IPS-18a (cell line): ENCODE data around the gene HSPB9.
"Not testable (repeated sequence)": the region's sequence is repeated elsewhere in the genome, so short reads cannot be mapped to it uniquely, and the experiment has no call there.

ENCODE experiments used
- H3K27ac ChIP-seq: one replicate; pipeline ENCODE4 v1.5.1; 2013; ENCODE audit warnings: low read length
- H3K27me3 ChIP-seq: one replicate; pipeline ENCODE4 v1.6.1; 2013; ENCODE audit warnings: mild to moderate bottlenecking, low read length; ENCODE audit not compliant: control insufficient read depth, insufficient read depth
- H3K36me3 ChIP-seq: one replicate; pipeline ENCODE4 v1.6.1; 2013; ENCODE audit warnings: low read depth, low read length; ENCODE audit not compliant: control insufficient read depth
- H3K4me1 ChIP-seq: one replicate; pipeline ENCODE4 v1.6.1; 2013; ENCODE audit warnings: low read depth, low read length; ENCODE audit not compliant: control insufficient read depth
- H3K4me3 ChIP-seq: one replicate; pipeline ENCODE4 v1.5.1; 2013; ENCODE audit warnings: low read length
- H3K9ac ChIP-seq: one replicate; pipeline ENCODE4 v1.6.1; 2013; ENCODE audit warnings: mild to moderate bottlenecking, low read length, moderate library complexity
- H3K9me3 ChIP-seq: one replicate; pipeline ENCODE4 v1.6.1; 2013; ENCODE audit warnings: low read depth, low read length; ENCODE audit not compliant: control insufficient read depth

HSPB9 gene

DNA sequence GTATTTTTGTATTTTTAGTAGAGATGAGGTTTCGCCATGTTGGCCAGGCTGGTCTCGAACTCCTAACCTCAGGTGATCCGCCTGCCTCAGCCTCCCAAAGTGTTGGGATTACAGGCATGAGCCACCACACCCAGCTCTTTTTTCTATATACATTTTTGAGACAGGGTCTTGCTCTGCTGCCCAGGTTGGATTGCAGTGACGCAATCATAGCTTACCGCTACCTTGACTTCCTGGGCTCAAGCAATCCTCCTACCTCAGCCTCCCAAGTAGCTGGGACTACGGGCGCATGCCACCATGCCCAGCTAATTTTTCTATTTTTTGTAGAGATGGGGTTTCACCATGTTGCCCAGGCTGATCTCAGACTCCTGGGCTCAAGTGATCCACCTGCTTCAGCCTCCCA, 18.1 kb downstream of the HSPB9 start:
- not testable (repeated sequence) for H3K36me3 ChIP-seq, H3K27me3 ChIP-seq, H3K27ac ChIP-seq, H3K4me3 ChIP-seq, H3K4me1 ChIP-seq, H3K9me3 ChIP-seq, H3K9ac ChIP-seq

DNA sequence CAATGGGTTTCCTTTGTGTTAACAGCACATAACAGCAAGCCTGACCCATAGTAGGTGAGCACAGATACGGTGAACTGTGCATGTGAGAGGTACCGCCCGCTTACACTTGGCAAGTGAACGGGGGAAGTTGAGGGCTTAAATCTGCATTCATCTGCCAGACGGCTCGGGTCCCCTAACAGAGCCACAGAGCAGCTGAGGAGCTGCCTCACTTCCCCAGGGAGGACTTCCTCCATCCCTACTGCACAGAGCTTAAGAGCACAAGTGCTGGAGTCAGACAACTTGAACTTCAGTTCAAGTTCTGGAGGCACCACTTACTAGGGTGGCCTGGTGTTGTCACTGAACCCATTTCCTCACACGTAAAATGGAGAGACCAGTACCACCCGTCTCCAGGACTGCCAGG, 18.8 kb downstream of the HSPB9 start:
- Histone ChIP-seq H3K36me3 (peaks cover 7% of the 10 kb centered on the region), H3K4me3 (no peak overlapping the region), H3K9me3 (no peaks in the 10 kb centered on the region), H3K9ac (no peak overlapping the region), H3K27me3 (no peaks in the 10 kb centered on the region), H3K27ac (no peak overlapping the region), H3K4me1 (no peaks in the 10 kb centered on the region)

- Histone ChIP-seq H3K36me3 (peaks cover 7% of the 10 kb centered on the region), H3K27ac (no peak overlapping the region)
These were observed 19.8 kb downstream of the HSPB9 start for GRCh38 chr17:42142371-42142896.

DNA sequence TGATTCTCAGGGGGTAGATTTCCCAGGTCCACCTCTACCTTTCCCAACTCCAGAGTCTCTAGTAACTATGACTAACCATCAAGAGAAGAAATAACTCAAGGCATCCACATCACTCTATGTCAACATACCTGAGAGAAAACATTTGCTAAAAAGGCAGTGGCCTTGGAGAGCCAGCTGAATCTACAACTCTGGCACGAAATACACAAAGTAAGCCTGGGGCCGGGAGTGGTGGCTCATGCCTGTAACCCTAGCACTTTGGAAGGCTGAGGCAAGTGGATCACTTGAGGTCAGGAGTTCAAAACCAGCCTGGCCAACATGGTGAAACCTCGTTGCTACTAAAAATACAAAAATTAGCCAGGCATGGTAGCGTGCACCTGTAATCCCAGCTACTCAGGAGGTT, 20.5 kb downstream of the HSPB9 start:
- H3K9ac ChIP-seq, H3K27ac ChIP-seq, H3K36me3 ChIP-seq, H3K9me3 ChIP-seq, H3K27me3 ChIP-seq, H3K4me3 ChIP-seq, H3K4me1 ChIP-seq: not testable (repeated sequence)

More at GRCh38 chr17:42142371-42142896, 19.8 kb downstream of the HSPB9 start:
- Histone ChIP-seq H3K4me3 (no peak overlapping the region), H3K27me3 (no peaks in the 10 kb centered on the region), H3K4me1 (no peaks in the 10 kb centered on the region), H3K9ac (no peak overlapping the region), H3K9me3 (no peaks in the 10 kb centered on the region)

DNA sequence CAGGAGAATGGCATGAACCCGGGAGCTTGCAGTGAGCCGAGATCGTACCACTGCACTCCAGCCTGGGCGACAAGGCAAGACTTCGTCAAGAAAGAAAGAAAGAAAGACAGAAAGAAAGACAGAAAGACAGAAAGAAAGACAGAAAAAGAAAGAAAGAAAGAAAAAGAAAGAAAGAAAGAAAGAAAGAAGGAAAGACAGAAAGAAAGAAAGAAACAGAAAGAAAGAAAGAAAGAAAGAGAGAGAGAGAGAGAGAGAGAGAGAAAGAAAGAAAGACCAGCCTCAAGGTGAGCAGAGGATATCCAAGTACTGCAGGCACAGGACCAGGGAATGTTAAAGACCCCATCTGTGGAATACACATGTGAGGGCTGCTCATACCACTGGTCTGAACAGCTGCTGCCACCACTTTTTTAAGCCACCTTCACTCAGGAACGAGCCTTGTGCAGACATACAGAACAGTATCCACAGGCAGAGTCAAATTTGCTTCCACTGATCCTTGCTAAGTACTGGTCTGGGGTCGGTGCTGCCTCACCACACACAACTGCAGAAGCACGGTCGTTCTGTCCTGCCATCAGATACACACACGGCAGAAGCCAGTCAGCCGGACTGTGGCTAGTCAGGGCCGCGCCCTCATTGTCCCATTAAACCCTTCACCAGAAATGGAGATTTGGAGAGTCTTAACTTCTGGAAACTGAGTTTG, 24.5 kb downstream of the HSPB9 start:
- Histone ChIP-seq H3K27me3 (no peaks in the 10 kb centered on the region), H3K9ac (no peak overlapping the region), H3K36me3 (peaks cover 9% of the 10 kb centered on the region), H3K9me3 (no peaks in the 10 kb centered on the region), H3K4me3 (no peak overlapping the region), H3K4me1 (no peaks in the 10 kb centered on the region), H3K27ac (no peak overlapping the region)

DNA sequence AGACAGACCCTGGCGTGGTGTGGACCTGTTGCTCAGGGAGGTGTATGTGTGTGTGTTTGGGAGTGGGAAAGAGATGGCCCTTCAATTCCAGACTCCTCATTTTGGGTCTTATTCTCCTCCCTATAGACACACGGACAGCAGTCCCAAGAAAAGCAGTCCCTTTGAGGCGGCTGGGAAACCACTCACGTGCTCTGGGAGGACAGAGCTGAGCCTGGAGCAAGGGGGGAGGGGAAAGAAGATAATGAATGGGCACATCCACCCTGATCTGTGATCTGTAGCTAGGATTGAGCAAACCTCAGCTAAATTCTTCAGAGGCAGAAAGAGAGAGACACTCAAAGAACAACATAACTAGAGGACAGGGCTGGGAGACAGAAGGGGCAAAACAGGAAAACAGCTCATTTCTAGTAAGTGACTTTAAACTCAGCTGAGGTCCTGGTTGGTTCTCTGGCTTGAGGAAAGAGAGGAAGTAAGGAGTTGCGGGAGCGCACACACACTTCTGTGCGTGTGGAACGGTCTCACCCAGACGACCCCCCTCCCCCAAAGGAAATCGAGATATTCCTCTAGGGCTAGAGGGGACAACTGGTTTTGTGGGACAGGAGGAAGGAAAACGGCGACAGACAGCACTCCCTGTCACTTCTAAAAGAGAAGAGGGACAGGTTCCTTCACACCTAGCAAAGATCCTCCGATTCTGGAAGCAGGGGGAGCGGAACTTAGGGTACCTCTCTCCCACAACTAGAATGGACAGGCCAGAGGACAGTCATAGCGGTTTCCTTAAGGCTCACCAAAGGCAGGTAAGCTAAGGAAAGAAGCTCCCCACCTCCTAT, 31.5 kb downstream of the HSPB9 start:
- Histone ChIP-seq H3K36me3 (peaks cover under 1% of the 10 kb centered on the region), H3K4me3 (peak overlapping the region; percentile 95), H3K27ac (peak overlapping the region; percentile 17), H3K27me3 (no peaks in the 10 kb centered on the region), H3K9me3 (no peaks in the 10 kb centered on the region), H3K9ac (peak overlapping the region; percentile 79), H3K4me1 (peaks cover 10% of the 10 kb centered on the region)

DNA sequence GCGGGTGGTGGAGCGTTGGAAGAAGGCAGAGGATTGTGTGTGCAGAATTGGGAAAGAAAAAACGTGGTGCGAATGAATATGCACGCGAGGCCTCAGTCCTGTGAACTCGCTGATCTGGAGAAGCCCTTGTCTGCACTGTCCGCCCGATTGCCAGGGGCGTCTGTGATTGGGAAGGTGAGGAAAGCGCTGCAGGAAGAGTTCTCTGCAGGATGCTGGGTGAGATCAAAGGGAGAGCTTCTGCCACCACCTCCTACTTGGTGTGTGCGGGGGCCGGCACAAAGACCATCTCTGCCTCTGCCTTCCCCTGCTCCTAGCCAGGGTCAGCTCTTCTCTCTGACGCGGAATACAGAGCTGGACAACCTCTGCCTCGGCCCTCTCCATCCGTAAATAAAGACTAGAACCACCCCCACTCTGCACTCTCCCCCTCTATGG, 33.0 kb downstream of the HSPB9 start:
- Histone ChIP-seq H3K36me3 (no peaks in the 10 kb centered on the region), H3K4me3 (peak overlapping the region; percentile 95), H3K27ac (peak overlapping the region; percentile 35), H3K4me1 (peaks cover 10% of the 10 kb centered on the region), H3K27me3 (no peaks in the 10 kb centered on the region), H3K9me3 (no peaks in the 10 kb centered on the region), H3K9ac (peak overlapping the region; percentile 41)

DNA sequence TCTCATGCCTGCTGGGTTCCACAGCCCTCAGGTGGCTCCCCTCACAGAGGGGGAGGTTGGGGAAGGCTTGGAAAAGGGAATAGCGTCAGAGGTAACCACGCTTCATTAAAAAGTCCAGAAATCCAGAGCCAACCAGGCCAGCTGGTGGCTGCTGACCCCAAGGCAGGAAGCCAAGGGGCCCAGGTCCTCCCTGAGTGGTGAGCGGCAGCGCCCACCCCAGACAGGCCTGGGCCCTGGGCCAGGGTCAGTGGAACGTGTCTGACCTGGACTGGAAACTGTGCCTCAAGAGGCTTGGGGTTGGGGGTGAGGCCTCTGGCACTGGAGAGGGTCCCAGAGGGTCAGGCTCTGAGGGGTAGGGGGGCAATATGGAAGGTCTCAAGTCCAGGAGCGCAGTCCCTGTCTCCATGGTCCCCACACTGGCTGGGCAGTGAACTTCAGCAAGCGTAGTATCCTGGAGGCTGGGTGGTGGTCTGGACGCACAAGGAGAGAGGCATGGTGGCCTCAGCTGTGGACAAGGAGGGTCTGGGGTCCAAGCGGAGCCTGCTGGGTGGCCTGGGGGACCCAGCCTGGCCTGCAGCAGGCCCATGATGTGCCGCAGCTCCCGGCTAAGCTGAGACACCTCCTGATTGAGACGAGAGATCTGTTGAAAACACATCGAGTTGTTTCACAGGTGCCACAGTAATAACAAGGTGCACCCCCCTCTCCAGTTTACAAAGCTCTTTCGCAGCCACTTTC, 37.4 kb downstream of the HSPB9 start:
- H3K9ac ChIP-seq = no peak overlapping the region

GRCh38 chr17:42160531-42160910, 37.9 kb downstream of the HSPB9 start:
- no peaks in the 10 kb centered on the region for H3K27me3 ChIP-seq
- H3K4me1 ChIP-seq = peaks cover 3% of the 10 kb centered on the region
- no peak overlapping the region for H3K27ac ChIP-seq
- H3K9ac ChIP-seq = no peak overlapping the region
- no peak overlapping the region for H3K4me3 ChIP-seq
- H3K9me3 ChIP-seq = no peaks in the 10 kb centered on the region
- H3K36me3 ChIP-seq = no peaks in the 10 kb centered on the region

More for the DNA sequence above, 37.4 kb downstream of the HSPB9 start:
- Histone ChIP-seq H3K27ac (no peak overlapping the region), H3K4me3 (no peak overlapping the region), H3K4me1 (peaks cover 3% of the 10 kb centered on the region), H3K27me3 (no peaks in the 10 kb centered on the region), H3K36me3 (no peaks in the 10 kb centered on the region), H3K9me3 (no peaks in the 10 kb centered on the region)

DNA sequence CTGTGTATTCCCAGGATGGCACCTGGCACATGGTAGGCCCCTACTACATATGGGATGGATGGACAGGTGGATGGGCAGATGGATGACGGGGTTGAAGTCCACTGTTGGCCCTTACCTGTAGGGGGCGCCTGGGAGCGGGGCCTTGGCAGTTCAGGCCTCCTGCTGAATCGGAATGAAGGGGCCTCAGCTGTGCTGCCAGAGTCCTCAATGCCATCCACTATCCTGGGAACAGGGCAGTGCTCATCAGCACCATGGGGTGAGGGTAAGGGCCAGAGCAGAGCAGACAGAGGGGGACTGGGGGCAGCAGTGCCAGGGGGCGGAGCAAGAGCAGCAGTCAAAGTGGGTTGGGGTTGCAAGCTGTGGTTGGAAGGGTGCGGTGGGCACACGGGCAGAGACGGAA, 40.5 kb downstream of the HSPB9 start:
- H3K27me3 ChIP-seq = no peaks in the 10 kb centered on the region
- H3K36me3 ChIP-seq = no peaks in the 10 kb centered on the region
- H3K9ac ChIP-seq = no peak overlapping the region
- no peak overlapping the region for H3K4me3 ChIP-seq
- no peaks in the 10 kb centered on the region for H3K9me3 ChIP-seq
- no peaks in the 10 kb centered on the region for H3K4me1 ChIP-seq
- no peak overlapping the region for H3K27ac ChIP-seq

GRCh38 chr17:42163696-42164407, 41.2 kb downstream of the HSPB9 start:
- Histone ChIP-seq H3K4me1 (no peaks in the 10 kb centered on the region), H3K9ac (no peak overlapping the region), H3K27me3 (no peaks in the 10 kb centered on the region), H3K36me3 (no peaks in the 10 kb centered on the region), H3K9me3 (no peaks in the 10 kb centered on the region), H3K27ac (no peak overlapping the region), H3K4me3 (no peak overlapping the region)
